AG09309 (cell line): ENCODE results near the gene FIGN.

ENCODE experiments used
- DNase-seq: peaks from one replicate; pipeline ENCODE4 v3.0.0-alpha.2; 2010; ENCODE audit warnings: low read depth
- H3K4me3 ChIP-seq: 2 replicates; pipeline ENCODE4 v1.5.1; 2011; ENCODE audit warnings: mild to moderate bottlenecking, low read depth, low read length, moderate library complexity; ENCODE audit not compliant: control insufficient read depth
- CTCF ChIP-seq: IDR thresholded peaks from 2 replicates; pipeline ENCODE4 v1.5.1; 2011; ENCODE audit warnings: mild to moderate bottlenecking, low read depth, low read length, inconsistent platforms; ENCODE audit not compliant: insufficient read depth, control insufficient read depth; ENCODE audit errors: missing control alignments

FIGN gene

GRCh38 chr2:163734401-163734800 lies 1.4 kb downstream of the FIGN start:
- no peak for TF ChIP-seq CTCF
- H3K4me3 ChIP-seq: peak overlapping the region; percentile 90
- no peak for DNase-seq

GRCh38 chr2:163733956-163734355 lies 1.9 kb downstream of the FIGN start:
- DNase-seq: no peak
- peak overlapping the region; percentile 90 for H3K4me3 ChIP-seq
- TF ChIP-seq CTCF: no peak

- H3K4me3 ChIP-seq: peak overlapping the region; percentile 90
- DNase-seq: no peak
- no peak for TF ChIP-seq CTCF
Measured at GRCh38 chr2:163733301-163733938, 2.4 kb downstream of the FIGN start.

- H3K4me3 ChIP-seq: no peak overlapping the region
- DNase-seq: no peak
- no peak for TF ChIP-seq CTCF
Measured at GRCh38 chr2:163732727-163733126, 3.1 kb downstream of the FIGN start.

GRCh38 chr2:163731735-163732134 lies 4.1 kb downstream of the FIGN start:
- no peak for TF ChIP-seq CTCF
- DNase-seq: no peak
- H3K4me3 ChIP-seq: no peak overlapping the region

GRCh38 chr2:163730556-163730955 lies 5.3 kb downstream of the FIGN start:
- no peak for DNase-seq
- no peak for TF ChIP-seq CTCF
- H3K4me3 ChIP-seq: no peak overlapping the region
